Panc1 (cell line): ENCODE data around the gene ADGRL1. TPM values are rescaled to one million over a fixed set of nuclear protein-coding genes. Genes with fewer than 3 reads are reported as not detected.

ENCODE experiments used
- ATAC-seq: fragments of 200-7000 bp; cut with Tn5 transposase; 2 replicates; pipeline ENCODE4 v1.9.1; 2020; ENCODE audit warnings: mild to moderate bottlenecking, moderate library complexity
- BruUV-seq: library from RNA; stranded (reverse); fragments of 400-500 nt; replicated peaks from 2 replicates; lab custom pipeline; 2021; lab: Mats Ljungman, UMichigan
- CTCF ChIA-PET: fragments of 300-600 bp; sonication (Branson Sonifier 250); formaldehyde crosslinking; loops from one replicate; lab custom pipeline; 2022; ENCODE audit warnings: antibody characterized with exemption; lab: Charles Lee
- POLR2A ChIA-PET: fragments of 300-600 bp; sonication (Branson Sonifier 250); formaldehyde crosslinking; loops from one replicate; lab custom pipeline; 2022; ENCODE audit warnings: antibody characterized with exemption; lab: Charles Lee
- DNase-seq: peaks from one replicate; pipeline ENCODE4 v3.0.0-alpha.2; 2010; ENCODE audit warnings: low read depth, low spot score
- H3K27ac ChIP-seq: 2 replicates; pipeline ENCODE4 v1.5.1; 2011; ENCODE audit warnings: mild to moderate bottlenecking, low read length, inconsistent platforms
- H3K27me3 ChIP-seq: fragments of 200-500 bp; sonication (Bioruptor generic); 2 replicates; pipeline ENCODE4 v1.6.0; 2014; ENCODE audit warnings: low read length, inconsistent platforms; ENCODE audit not compliant: control insufficient read depth, insufficient read depth
- H3K36me3 ChIP-seq: fragments of 200-500 bp; sonication (Bioruptor generic); 2 replicates; pipeline ENCODE4 v1.5.1; 2014; ENCODE audit warnings: inconsistent platforms, mild to moderate bottlenecking, low read length, moderate library complexity; ENCODE audit not compliant: control insufficient read depth, insufficient read depth
- H3K4me1 ChIP-seq: 2 replicates; pipeline ENCODE4 v1.5.1; 2011; ENCODE audit warnings: inconsistent platforms, mild to moderate bottlenecking, low read length, moderate library complexity; ENCODE audit not compliant: control insufficient read depth, insufficient read depth
- H3K4me3 ChIP-seq, 2 experiments: 2 replicates each; pipeline ENCODE4 v1.5.1; 2011 to 2012; ENCODE audit warnings: low read depth in 2 of 2, low read length in 2 of 2, mild to moderate bottlenecking in 2 of 2, inconsistent platforms in 1 of 2, moderate library complexity in 1 of 2
- H3K9me3 ChIP-seq: fragments of 200-500 bp; sonication (Bioruptor generic); 2 replicates; pipeline ENCODE4 v1.5.1; 2014; ENCODE audit warnings: low read depth, mild to moderate bottlenecking, inconsistent platforms, low read length, moderate library complexity; ENCODE audit not compliant: control insufficient read depth, insufficient read depth
- POLR2AphosphoS5 ChIP-seq: IDR thresholded peaks from 2 replicates; pipeline ENCODE4 v1.6.1; 2012; ENCODE audit warnings: mild to moderate bottlenecking, low read depth, low read length, moderate library complexity
- SIN3A ChIP-seq: IDR thresholded peaks from 2 replicates; pipeline ENCODE4 v1.6.1; 2012; ENCODE audit warnings: low read depth, mild to moderate bottlenecking, low read length, moderate library complexity, borderline replicate concordance; ENCODE audit not compliant: insufficient read depth
- TCF7L2 ChIP-seq: IDR thresholded peaks from 2 replicates; pipeline ENCODE4 v1.6.1; 2011; ENCODE audit warnings: mild to moderate bottlenecking, low read depth, low read length, inconsistent platforms
- in situ Hi-C: cut with HindIII; loops from 2 replicates; pipeline ENCODE4 v1.10.0; 2016; ENCODE audit warnings: low sequenced_read_pairs, low pct_unique_long_range_greater_than_20kb
- intact Hi-C: fragments of 100-400 bp; cut with micrococcal nuclease; formaldehyde crosslinking; loops from one replicate; pipeline ENCODE4 v1.10.0; 2022; ENCODE audit not compliant: unreplicated experiment
- total RNA-seq: library from RNA; stranded (reverse); gene quantifications from one replicate; pipeline ENCODE4 v1.2.1, GENCODE V29; 2021; ENCODE audit not compliant: unreplicated experiment
- TF ChIP-seq, protein P1 (sequence below), 2 experiments: IDR thresholded peaks; 2 replicates each; pipeline ENCODE4 v1.6.1; 2011 to 2012; ENCODE audit warnings: low read depth in 2 of 2, control low read depth in 1 of 2, low read length in 1 of 2, mild to moderate bottlenecking in 1 of 2, moderate library complexity in 1 of 2; ENCODE audit not compliant: insufficient read depth in 1 of 2
- TF ChIP-seq, protein P2 (sequence below): fragments of 450-650 bp; IDR thresholded peaks from 2 replicates; pipeline ENCODE4 v1.5.1; 2017; ENCODE audit warnings: mild to moderate bottlenecking

Gene ADGRL1
- total RNA-seq, 1 experiment from 2014 or later, result 37.7 TPM

DNA sequence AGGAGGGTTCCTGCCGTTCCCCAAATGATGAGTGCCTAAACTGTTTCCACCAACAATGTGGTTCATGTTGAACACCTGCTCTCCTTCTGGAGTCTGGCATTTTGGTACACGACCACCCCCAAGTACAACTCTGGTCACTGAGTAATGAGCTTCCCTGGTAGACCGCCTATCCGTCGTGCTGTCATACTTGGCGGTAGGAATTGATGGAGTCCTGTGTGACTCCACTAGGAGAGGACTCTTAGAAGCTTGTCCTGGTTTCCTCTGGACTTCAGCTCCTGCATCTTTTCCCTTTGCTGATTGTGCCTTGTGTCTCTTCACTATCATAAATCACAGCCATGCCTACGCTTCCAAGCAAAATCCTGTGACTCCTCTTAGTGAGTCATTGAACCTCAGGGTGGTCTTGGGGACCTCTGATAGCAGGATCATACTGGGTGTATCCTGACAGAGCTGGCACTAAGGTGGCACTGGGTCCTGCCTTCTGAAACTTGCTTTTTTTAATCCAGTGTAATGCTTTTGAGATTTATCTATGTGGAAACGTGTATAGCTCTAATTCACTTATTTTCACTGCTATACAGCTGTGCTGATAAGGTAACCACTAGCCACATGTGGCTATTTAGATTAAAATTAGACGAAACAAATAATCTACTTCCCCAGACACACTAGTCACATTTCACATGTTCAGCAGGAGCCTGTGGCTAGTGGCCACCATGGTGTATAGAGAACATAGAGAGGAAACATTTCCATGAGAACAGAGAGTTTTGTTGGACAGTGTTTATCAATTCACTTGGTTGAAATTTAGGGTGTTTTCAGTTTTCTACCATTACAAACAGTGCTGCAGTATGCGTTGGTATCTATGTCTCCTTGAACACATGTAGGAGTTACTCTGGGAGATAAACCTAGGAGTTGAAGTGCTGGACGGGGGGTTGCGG, 63.4 kb downstream of the ADGRL1 start:
- no peak overlapping the region for H3K27ac ChIP-seq
- no peak for TF ChIP-seq TCF7L2
- TF ChIP-seq POLR2AphosphoS5, result no peak
- TF ChIP-seq, protein P1, sequence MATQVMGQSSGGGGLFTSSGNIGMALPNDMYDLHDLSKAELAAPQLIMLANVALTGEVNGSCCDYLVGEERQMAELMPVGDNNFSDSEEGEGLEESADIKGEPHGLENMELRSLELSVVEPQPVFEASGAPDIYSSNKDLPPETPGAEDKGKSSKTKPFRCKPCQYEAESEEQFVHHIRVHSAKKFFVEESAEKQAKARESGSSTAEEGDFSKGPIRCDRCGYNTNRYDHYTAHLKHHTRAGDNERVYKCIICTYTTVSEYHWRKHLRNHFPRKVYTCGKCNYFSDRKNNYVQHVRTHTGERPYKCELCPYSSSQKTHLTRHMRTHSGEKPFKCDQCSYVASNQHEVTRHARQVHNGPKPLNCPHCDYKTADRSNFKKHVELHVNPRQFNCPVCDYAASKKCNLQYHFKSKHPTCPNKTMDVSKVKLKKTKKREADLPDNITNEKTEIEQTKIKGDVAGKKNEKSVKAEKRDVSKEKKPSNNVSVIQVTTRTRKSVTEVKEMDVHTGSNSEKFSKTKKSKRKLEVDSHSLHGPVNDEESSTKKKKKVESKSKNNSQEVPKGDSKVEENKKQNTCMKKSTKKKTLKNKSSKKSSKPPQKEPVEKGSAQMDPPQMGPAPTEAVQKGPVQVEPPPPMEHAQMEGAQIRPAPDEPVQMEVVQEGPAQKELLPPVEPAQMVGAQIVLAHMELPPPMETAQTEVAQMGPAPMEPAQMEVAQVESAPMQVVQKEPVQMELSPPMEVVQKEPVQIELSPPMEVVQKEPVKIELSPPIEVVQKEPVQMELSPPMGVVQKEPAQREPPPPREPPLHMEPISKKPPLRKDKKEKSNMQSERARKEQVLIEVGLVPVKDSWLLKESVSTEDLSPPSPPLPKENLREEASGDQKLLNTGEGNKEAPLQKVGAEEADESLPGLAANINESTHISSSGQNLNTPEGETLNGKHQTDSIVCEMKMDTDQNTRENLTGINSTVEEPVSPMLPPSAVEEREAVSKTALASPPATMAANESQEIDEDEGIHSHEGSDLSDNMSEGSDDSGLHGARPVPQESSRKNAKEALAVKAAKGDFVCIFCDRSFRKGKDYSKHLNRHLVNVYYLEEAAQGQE (IDR thresholded peaks at IDR 0.05; ENCODE audit: insufficient read depth in 1 of 2, low read depth in 2 of 2, low read length in 1 of 2), result no peak
- no peak for TF ChIP-seq SIN3A
- TF ChIP-seq, protein P2, sequence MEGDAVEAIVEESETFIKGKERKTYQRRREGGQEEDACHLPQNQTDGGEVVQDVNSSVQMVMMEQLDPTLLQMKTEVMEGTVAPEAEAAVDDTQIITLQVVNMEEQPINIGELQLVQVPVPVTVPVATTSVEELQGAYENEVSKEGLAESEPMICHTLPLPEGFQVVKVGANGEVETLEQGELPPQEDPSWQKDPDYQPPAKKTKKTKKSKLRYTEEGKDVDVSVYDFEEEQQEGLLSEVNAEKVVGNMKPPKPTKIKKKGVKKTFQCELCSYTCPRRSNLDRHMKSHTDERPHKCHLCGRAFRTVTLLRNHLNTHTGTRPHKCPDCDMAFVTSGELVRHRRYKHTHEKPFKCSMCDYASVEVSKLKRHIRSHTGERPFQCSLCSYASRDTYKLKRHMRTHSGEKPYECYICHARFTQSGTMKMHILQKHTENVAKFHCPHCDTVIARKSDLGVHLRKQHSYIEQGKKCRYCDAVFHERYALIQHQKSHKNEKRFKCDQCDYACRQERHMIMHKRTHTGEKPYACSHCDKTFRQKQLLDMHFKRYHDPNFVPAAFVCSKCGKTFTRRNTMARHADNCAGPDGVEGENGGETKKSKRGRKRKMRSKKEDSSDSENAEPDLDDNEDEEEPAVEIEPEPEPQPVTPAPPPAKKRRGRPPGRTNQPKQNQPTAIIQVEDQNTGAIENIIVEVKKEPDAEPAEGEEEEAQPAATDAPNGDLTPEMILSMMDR, result no peak
- no peak overlapping the region for H3K4me3 ChIP-seq
- no TSS peak for BruUV-seq
- DNase-seq (no peak), ATAC-seq (no peak)
- H3K4me1 ChIP-seq, result peaks cover 13% of the 10 kb centered on the region
- ChIA-PET CTCF (no interaction called here), POLR2A (no interaction called here)
- H3K9me3 ChIP-seq, result no peaks in the 10 kb centered on the region
- in situ Hi-C loops, result no loop called here
- H3K36me3 ChIP-seq, result peaks cover under 1% of the 10 kb centered on the region; the same call in 1 of the 2 replicates
- intact Hi-C loops, result no loop called here
- H3K27me3 ChIP-seq, result no peaks in the 10 kb centered on the region

DNA sequence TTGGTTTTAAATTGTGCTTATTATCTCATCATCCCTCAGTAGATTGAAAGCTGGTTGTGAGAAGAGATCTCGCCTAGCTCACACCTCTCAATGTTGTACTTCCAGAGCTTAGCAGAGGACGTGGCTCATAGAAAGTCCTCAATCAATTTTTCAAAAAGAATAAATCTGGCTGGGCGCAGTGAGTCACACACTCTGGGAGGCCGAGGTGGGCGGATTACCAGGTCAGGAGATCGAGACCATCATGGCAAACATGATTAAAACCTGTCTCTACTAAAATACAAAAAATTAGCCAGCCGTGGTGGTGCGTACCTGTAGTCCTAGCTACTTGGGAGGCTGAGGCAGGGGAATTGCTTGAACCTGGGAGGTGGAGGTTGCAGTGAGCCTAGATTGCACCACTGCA, 64.9 kb downstream of the ADGRL1 start:
- CTCF ChIA-PET, result no interaction called here
- H3K4me1 ChIP-seq, result peaks cover 7% of the 10 kb centered on the region
- BruUV-seq, result no TSS peak

More for the DNA sequence above, 64.9 kb downstream of the ADGRL1 start:
- Histone ChIP-seq H3K9me3 (no peaks in the 10 kb centered on the region), H3K4me3 (no peak overlapping the region), H3K27me3 (no peaks in the 10 kb centered on the region), H3K27ac (no peak overlapping the region), H3K36me3 (peaks cover 3% of the 10 kb centered on the region; the same call in 1 of the 2 replicates)
- intact Hi-C loops, result no loop called here
- DNase-seq, result no peak
- ATAC-seq, result no peak
- POLR2A ChIA-PET, result no interaction called here
- in situ Hi-C loops, result no loop called here
- TF ChIP-seq SIN3A (no peak), POLR2AphosphoS5 (no peak), TCF7L2 (no peak)
- TF ChIP-seq, protein P2, result no peak
- TF ChIP-seq, protein P1 (IDR thresholded peaks at IDR 0.05; ENCODE audit: insufficient read depth in 1 of 2, low read depth in 2 of 2, low read length in 1 of 2), result no peak
